T-helper 17 cell (primary cell): ENCODE data around the gene ARHGEF28. TPM values are rescaled to one million over a fixed set of nuclear protein-coding genes. Genes with fewer than 3 reads are reported as not detected.

ENCODE experiments used
- ATAC-seq: fragments of 150-1000 bp; cut with Tn5 transposase; 2 replicates; pipeline ENCODE4 v1.10.0; 2021; ENCODE audit warnings: mild to moderate bottlenecking, moderate library complexity
- DNase-seq, 3 donors: peaks; one replicate each; pipeline versions ENCODE4 v3.0.0 to v3.0.0-alpha.2; 2020 to 2021
- H3K9me3 ChIP-seq: one replicate; pipeline ENCODE4 v1.7.0; 2013; ENCODE audit warnings: low read length, mild to moderate bottlenecking; ENCODE audit not compliant: control insufficient read depth, poor library complexity, severe bottlenecking
- H3K27ac Mint-ChIP-seq: one replicate; pipeline ENCODE4 v1.8.0; 2022; ENCODE audit warnings: mild to moderate bottlenecking, moderate library complexity, mixed read lengths
- H3K27me3 Mint-ChIP-seq: one replicate; pipeline ENCODE4 v1.8.0; 2022; ENCODE audit warnings: mixed read lengths
- H3K36me3 Mint-ChIP-seq: one replicate; pipeline ENCODE4 v1.8.0; 2022; ENCODE audit warnings: low read depth, mixed read lengths
- H3K4me1 Mint-ChIP-seq: one replicate; pipeline ENCODE4 v1.8.0; 2022; ENCODE audit warnings: mild to moderate bottlenecking, mixed read lengths
- H3K4me3 Mint-ChIP-seq: one replicate; pipeline ENCODE4 v1.8.0; 2022; ENCODE audit warnings: mild to moderate bottlenecking, moderate library complexity, mixed read lengths
- total RNA-seq, 4 donors: library from RNA in 2 of 4; stranded (reverse) in 2 of 4; gene quantifications; one replicate each; pipeline ENCODE4 v1.2.3 and lab custom pipeline; 2022 to 2026

ARHGEF28 gene
- total RNA-seq, 2 donors from 2014 or later: 0.05 to 0.16 TPM

DNA sequence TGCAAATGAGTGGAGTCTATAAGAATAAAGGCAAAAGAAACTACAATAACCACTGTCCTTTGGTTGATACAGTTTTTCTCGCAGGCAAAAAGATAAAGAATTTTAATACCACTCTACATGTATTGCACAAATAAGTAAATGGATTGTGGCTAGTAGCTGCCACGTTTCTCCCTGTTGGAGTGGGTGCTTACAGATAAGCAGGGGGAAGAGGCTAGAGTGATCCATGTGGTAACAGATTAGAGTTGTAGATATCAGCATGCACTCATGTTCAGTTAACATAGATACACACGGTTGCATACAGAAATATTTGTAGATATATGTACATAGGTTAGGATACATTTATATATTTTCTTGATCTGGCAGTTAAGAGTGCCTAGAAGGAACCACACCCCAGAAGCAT, 179.5 kb downstream of the ARHGEF28 start:
- H3K9me3 ChIP-seq: no peaks in the 10 kb centered on the region
- no peaks in the 10 kb centered on the region for H3K36me3 Mint-ChIP-seq
- H3K4me3 Mint-ChIP-seq: no peak overlapping the region
- H3K4me1 Mint-ChIP-seq: no peaks in the 10 kb centered on the region
- no peak overlapping the region for H3K27ac Mint-ChIP-seq
- ATAC-seq (no peak), DNase-seq (no peak)
- peaks cover 28% of the 10 kb centered on the region for H3K27me3 Mint-ChIP-seq

DNA sequence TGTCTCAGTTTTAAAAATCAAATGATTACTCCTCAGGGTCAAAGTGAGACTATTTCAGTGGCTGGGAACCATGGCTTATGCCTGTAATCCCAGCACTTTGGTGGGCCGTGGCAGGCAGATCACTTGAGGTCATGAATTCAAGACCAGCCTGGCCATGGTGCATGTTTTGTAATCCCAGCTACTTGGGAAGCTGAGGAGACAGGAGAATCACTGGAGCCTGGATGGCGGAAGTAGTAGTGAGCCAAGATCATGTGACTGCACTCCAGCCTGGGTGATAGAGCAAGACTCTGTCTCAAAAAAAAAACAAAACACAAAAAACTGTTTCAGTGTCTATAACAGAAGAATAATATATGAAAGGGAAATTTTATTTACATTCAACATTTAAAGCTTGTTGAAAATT, 182.9 kb downstream of the ARHGEF28 start:
- Mint-ChIP-seq H3K27me3 (peaks cover 40% of the 10 kb centered on the region), H3K4me3 (no peak overlapping the region), H3K36me3 (no peaks in the 10 kb centered on the region), H3K4me1 (no peaks in the 10 kb centered on the region), H3K27ac (no peak overlapping the region)
- no peak for ATAC-seq
- H3K9me3 ChIP-seq: no peaks in the 10 kb centered on the region
- no peak for DNase-seq

DNA sequence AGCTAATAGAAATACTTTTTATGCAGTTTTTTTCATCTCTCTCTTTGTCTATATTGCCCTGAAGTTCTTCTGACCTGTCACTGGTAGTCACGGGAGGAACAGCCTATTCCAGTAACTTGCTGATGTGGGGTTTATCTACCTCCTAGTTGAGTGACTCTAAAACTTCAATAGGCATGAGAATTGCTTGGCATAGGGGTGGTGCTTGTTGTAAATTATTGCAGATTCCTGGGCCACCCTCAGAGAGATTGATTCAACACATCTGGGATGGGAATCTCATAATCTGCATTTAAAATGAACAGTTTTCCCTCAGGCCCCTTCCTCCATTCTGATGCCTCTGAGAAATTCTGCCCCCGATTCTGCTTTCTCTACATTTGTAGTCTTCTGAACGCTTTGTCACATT, 184.4 kb downstream of the ARHGEF28 start:
- Mint-ChIP-seq H3K27ac (no peak overlapping the region), H3K36me3 (no peaks in the 10 kb centered on the region), H3K27me3 (peaks cover 42% of the 10 kb centered on the region), H3K4me1 (no peaks in the 10 kb centered on the region), H3K4me3 (no peak overlapping the region)
- DNase-seq (no peak), ATAC-seq (no peak)
- H3K9me3 ChIP-seq: no peaks in the 10 kb centered on the region

DNA sequence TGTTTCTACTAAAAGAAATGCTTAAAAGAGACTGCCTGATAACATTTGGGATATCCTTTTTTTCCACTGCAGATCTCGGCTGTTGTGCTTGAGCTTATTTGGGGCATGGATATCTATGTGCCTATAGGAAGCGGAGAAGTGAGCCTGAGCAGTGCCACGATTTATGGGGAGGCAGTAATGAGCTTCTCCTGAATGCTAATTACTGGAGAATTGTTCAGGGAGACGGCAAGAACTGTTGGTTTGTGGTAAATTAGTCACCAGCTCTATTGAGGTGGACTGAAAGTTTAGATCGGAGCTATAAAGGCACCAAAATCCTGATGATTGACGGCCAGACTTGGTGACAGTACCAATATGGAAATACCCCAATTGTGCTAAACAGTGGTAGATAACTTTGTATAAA, 186.5 kb downstream of the ARHGEF28 start:
- peaks cover 47% of the 10 kb centered on the region for H3K27me3 Mint-ChIP-seq
- H3K9me3 ChIP-seq: no peaks in the 10 kb centered on the region
- no peaks in the 10 kb centered on the region for H3K4me1 Mint-ChIP-seq
- H3K36me3 Mint-ChIP-seq: no peaks in the 10 kb centered on the region
- H3K4me3 Mint-ChIP-seq: no peak overlapping the region
- H3K27ac Mint-ChIP-seq: no peak overlapping the region
- no peak for DNase-seq
- ATAC-seq: no peak

DNA sequence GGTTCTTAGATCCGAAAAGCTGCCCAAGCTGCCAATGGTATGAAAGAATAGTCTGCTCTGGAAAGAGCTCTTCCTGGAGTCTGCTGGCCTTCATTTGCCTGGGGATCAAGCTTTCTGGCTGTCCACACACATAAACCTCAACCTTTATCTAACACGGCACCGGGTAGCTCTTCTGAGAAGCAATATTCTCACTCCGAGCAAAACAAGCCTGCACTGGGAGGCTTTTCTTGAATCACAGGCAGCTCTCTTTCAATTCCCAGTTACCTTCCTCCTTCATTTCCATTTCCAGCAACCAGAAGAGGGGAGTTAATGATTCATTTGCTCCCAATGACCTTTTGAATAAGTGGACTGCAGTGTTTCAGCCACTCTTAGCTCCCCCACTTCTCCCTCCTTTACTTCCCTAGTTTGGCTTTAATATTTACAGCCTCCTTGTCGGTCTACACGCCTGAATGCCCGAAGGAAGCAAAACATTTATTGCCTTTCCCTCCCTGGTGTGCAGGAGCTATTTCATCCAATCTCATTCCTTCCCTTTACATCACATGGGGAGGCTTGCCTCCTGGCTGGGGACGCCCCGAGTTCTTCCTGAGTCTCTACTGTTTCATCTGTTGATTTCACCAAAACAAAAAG, 187.1 kb downstream of the ARHGEF28 start:
- Mint-ChIP-seq H3K4me3 (no peak overlapping the region), H3K4me1 (no peaks in the 10 kb centered on the region), H3K27me3 (peaks cover 46% of the 10 kb centered on the region), H3K27ac (no peak overlapping the region), H3K36me3 (no peaks in the 10 kb centered on the region)
- ATAC-seq: no peak
- no peaks in the 10 kb centered on the region for H3K9me3 ChIP-seq
- no peak for DNase-seq

DNA sequence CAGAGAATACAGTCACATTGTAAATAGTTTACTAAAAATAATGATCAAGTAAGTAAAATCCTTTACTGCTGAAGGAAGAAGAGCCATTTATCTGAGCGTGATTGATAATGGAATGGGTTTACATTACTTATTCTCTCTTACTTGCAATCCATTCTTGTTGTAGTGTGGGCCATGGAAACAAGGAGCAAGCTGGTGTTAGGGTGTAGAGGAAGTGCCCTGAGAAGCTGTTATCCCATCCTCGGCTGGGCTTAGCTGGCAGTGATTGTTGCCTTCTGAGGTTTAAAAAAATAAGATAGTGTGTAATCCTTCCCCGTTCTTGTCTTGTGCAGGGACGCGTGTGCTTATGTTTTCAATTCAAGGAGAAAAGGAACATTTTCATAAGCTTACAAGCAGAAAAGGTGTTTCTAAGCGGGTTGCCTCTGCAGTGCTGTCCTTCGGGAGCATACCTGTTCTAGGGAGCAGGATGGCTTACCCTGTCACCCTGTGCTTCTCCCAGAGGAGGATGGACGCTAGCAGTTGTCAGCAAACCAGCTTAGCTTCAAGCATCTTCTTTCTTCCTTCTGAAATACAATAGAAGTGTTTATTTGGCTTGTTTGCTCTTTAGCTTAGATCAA, 188.3 kb downstream of the ARHGEF28 start:
- ATAC-seq (no peak), DNase-seq (no peak)
- Mint-ChIP-seq H3K27ac (no peak overlapping the region), H3K4me3 (no peak overlapping the region), H3K27me3 (peaks cover 38% of the 10 kb centered on the region), H3K36me3 (no peaks in the 10 kb centered on the region), H3K4me1 (no peaks in the 10 kb centered on the region)
- H3K9me3 ChIP-seq: no peaks in the 10 kb centered on the region

DNA sequence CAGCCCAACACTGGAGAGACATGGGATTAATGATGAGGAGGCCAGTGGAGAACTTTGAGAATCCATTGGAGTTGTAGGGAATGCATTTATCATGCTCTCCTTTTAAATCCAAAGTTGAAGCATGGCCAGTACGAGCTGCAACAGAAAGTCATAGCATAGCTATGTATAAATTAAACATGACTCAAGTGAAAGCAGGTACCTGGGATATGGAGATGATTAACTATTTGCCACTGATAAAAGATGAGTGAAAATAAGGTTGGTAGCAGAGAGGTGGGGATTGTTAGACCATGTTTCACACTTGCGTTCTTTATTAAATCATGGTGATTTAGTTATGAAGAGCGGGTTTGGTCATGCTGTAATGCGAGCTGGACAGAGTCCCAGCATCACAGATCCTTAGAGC, 189.6 kb downstream of the ARHGEF28 start:
- Mint-ChIP-seq H3K36me3 (no peaks in the 10 kb centered on the region), H3K4me3 (no peak overlapping the region), H3K27me3 (peaks cover 37% of the 10 kb centered on the region), H3K27ac (no peak overlapping the region), H3K4me1 (no peaks in the 10 kb centered on the region)
- DNase-seq (no peak), ATAC-seq (no peak)
- H3K9me3 ChIP-seq: no peaks in the 10 kb centered on the region

DNA sequence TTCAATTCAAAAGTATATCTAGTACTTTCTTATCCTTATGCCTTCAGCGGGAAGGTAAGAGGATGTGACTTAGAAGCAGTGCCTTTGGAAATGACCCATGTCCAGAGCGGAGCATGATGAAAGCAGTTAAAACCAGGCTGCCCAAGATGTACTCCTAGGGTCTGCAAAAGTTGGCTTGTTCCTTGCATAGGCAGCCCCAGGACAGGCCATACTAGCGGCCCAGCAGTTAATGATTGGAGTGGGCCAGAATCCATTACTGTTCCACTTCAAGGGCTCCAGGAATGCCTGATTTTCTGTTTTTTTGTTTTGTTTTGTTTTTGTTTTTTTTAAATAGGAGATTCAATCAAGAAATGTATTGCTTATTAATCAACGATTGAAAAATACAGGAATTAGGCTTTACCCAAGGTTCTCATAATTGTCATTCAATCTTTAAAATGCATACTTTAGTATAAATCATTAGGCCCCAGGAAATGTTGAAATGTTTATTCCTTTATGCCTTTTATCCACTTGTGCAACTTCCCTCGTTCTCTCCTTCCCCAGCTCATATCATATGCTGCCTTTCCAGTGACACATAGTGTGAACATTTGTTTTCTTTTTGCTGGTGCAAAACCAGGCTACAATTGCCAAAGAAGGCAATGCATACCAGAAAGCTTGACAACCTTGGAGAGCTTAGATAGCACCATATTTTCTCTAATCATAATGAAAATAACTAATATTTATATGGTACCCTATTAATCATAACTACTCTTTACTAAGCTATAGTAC, 190.8 kb downstream of the ARHGEF28 start:
- H3K36me3 Mint-ChIP-seq: no peaks in the 10 kb centered on the region

DNA sequence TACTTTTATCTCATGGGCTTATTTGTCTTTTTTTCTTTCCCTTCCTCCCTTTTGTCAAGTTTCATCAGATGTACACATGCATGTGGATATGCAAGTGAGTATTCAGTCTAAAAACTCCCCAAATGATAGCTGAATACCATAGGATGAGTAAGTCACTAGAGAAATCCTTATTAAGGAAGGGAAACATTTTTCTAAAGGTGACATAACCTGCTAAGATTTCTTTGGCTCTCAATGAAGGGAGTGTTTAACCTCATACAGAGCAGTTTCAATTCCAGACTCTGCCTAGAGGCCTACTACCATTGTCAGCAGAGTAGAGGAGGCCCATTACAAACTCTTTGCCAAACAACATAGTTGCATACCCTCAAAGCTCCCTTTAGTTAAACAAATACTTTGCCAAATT, 192.4 kb downstream of the ARHGEF28 start:
- no peaks in the 10 kb centered on the region for H3K9me3 ChIP-seq
- no peaks in the 10 kb centered on the region for H3K36me3 Mint-ChIP-seq
- DNase-seq: no peak
- peaks cover 29% of the 10 kb centered on the region for H3K27me3 Mint-ChIP-seq
- H3K4me1 Mint-ChIP-seq: no peaks in the 10 kb centered on the region
- no peak overlapping the region for H3K27ac Mint-ChIP-seq
- H3K4me3 Mint-ChIP-seq: no peak overlapping the region
- no peak for ATAC-seq

More for the DNA sequence above, 190.8 kb downstream of the ARHGEF28 start:
- H3K9me3 ChIP-seq: no peaks in the 10 kb centered on the region
- no peak overlapping the region for H3K27ac Mint-ChIP-seq
- H3K4me1 Mint-ChIP-seq: no peaks in the 10 kb centered on the region
- ATAC-seq: no peak
- H3K4me3 Mint-ChIP-seq: no peak overlapping the region
- H3K27me3 Mint-ChIP-seq: peaks cover 44% of the 10 kb centered on the region
- DNase-seq: no peak

DNA sequence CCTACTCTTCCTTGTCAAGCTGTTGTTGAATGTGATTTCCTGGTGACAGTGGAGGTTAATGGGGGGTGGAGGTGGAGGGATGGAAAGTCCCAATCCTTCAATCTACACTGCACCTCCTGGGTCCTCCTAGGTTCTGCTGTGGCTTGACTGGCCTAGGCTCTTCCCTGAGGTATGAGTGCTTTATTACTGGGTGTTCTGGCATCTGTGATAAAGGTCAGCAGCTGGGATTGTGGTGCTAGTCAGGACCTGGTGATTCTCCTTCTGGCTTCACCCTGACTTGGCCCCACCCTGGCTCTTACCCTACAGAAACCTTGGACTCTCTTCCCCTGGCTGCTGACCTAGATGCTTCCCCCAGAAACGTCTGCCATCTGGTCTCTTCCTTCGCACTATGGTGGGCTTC, 194.3 kb downstream of the ARHGEF28 start:
- no peaks in the 10 kb centered on the region for H3K9me3 ChIP-seq
- H3K36me3 Mint-ChIP-seq: no peaks in the 10 kb centered on the region
- H3K27me3 Mint-ChIP-seq: peaks cover 19% of the 10 kb centered on the region
- no peak overlapping the region for H3K27ac Mint-ChIP-seq
- no peak for DNase-seq
- no peaks in the 10 kb centered on the region for H3K4me1 Mint-ChIP-seq
- H3K4me3 Mint-ChIP-seq: no peak overlapping the region
- no peak for ATAC-seq

DNA sequence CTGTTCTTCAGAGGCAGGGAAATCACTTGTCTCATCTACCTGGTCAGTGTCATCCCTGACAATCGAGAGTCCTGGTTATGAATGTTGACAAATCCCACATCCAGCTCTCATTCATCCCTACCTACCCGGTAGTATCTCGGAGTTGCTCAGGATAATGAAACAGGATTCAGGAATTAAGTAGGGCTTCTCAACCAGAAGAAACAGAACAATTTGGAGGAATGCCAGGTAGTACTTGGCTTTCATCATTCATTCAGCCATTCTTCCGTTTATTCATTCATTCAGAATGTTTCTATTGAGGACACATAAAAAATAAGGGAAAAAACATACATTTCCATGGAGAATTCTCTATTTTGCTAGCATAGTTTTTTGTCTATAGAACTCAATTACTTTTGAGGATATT, 195.0 kb downstream of the ARHGEF28 start:
- H3K27ac Mint-ChIP-seq: no peak overlapping the region
- no peak overlapping the region for H3K4me3 Mint-ChIP-seq
- DNase-seq (no peak), ATAC-seq (no peak)
- peaks cover 12% of the 10 kb centered on the region for H3K27me3 Mint-ChIP-seq
- H3K4me1 Mint-ChIP-seq: no peaks in the 10 kb centered on the region
- no peaks in the 10 kb centered on the region for H3K9me3 ChIP-seq
- no peaks in the 10 kb centered on the region for H3K36me3 Mint-ChIP-seq

DNA sequence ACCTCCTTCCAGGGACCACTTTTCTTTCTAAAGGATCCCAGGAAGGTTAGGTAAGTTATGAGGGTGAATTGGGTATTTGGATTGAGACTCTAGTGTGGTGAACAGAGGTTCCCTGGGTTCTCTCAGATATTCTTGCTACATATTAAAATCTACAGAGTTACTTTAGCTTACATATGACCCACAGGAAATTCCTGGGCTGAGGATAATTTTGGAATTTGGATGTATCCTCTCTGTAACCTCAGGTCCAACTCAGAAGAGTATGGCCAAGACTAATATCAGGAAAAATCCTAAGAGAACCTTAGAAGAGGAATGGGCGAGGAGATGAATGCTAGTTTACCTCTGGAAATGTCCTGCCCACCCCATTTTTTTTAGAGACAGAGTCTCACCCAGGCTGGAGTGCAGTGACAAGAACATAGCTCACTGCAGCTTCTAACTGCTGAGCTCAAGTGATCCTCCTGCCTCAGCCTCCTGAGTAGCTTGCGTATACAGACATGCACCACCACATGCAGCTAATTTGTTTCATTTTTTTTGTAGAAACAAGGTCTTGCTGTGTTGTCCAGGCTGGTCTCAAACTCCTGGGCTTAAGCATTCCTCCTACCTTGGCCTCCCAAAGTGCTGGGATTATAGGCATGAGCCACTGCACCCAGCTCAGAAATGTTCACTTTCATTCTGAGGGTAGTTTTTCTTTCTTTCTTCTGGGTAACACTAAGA, 196.4 kb downstream of the ARHGEF28 start:
- ATAC-seq: no peak
- peaks cover 12% of the 10 kb centered on the region for H3K27me3 Mint-ChIP-seq
- no peaks in the 10 kb centered on the region for H3K9me3 ChIP-seq
- no peaks in the 10 kb centered on the region for H3K4me1 Mint-ChIP-seq
- H3K4me3 Mint-ChIP-seq: no peak overlapping the region
- H3K27ac Mint-ChIP-seq: no peak overlapping the region
- DNase-seq: no peak
- H3K36me3 Mint-ChIP-seq: no peaks in the 10 kb centered on the region

DNA sequence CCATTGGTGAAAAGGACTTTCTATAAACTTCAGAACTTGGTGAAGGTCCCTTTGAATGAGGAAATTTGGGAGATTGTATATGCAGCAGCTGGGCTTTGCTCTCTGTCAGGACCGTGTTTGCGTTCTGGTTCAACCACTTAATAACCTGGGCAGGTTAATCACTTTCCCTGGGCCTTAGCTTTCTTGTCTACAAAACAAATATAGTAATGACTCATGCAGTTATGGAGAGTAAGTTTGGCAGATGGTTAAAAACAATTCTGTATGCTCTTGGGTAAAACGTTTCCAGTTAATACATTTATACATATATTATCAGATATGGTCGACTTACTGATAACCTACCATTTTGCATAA, 197.0 kb downstream of the ARHGEF28 start:
- DNase-seq (no peak), ATAC-seq (no peak)
- H3K36me3 Mint-ChIP-seq: no peaks in the 10 kb centered on the region
- no peaks in the 10 kb centered on the region for H3K9me3 ChIP-seq
- H3K27ac Mint-ChIP-seq: no peak overlapping the region
- H3K4me3 Mint-ChIP-seq: no peak overlapping the region
- H3K27me3 Mint-ChIP-seq: peaks cover 12% of the 10 kb centered on the region
- no peaks in the 10 kb centered on the region for H3K4me1 Mint-ChIP-seq
